HG03135 (cell line): ENCODE data around the gene TTLL1.

Experiments
- ATAC-seq: cut with Tn5 transposase; IDR thresholded peaks from one replicate; pipeline ENCODE4 v1.9.1; 2021; ENCODE audit warnings: mild to moderate bottlenecking, moderate library complexity; ENCODE audit not compliant: unreplicated experiment

TTLL1 gene

GRCh38 chr22:43088984-43089717 lies at the start of gene TTLL1:
Gene TTLL1 (minus strand): TSS chr22:43089391. CDS start chr22:43075586, 13,805 bp downstream.
- peak; percentile 74 for ATAC-seq

- ATAC-seq: no peak
Measured at GRCh38 chr22:43136801-43137200, 47.6 kb upstream of the TTLL1 start.

GRCh38 chr22:43136255-43136654 lies 47.1 kb upstream of the TTLL1 start:
- no peak for ATAC-seq

- ATAC-seq: no peak
Measured at GRCh38 chr22:43135565-43135964, 46.4 kb upstream of the TTLL1 start.

GRCh38 chr22:43134553-43134952 lies 45.4 kb upstream of the TTLL1 start:
- ATAC-seq: no peak

- no peak for ATAC-seq
Measured at GRCh38 chr22:43133401-43133800, 44.2 kb upstream of the TTLL1 start.

GRCh38 chr22:43131773-43132501 lies 42.7 kb upstream of the TTLL1 start:
- no peak for ATAC-seq

- no peak for ATAC-seq
Measured at GRCh38 chr22:43129426-43130425, 40.5 kb upstream of the TTLL1 start.

GRCh38 chr22:43128928-43129424 lies 39.8 kb upstream of the TTLL1 start:
- no peak for ATAC-seq

- ATAC-seq: no peak
Measured at GRCh38 chr22:43128116-43128515, 38.9 kb upstream of the TTLL1 start.

GRCh38 chr22:43127166-43127908 lies 38.1 kb upstream of the TTLL1 start:
- no peak for ATAC-seq

GRCh38 chr22:43126501-43127165 lies 37.4 kb upstream of the TTLL1 start:
- no peak for ATAC-seq

- peak; percentile 48 for ATAC-seq
Measured at GRCh38 chr22:43118953-43119458, 29.8 kb upstream of the TTLL1 start.

- ATAC-seq: peak; percentile 10
Measured at GRCh38 chr22:43118024-43118849, 29.0 kb upstream of the TTLL1 start.

GRCh38 chr22:43116932-43117331 lies 27.7 kb upstream of the TTLL1 start:
- ATAC-seq: no peak

- no peak for ATAC-seq
Measured at GRCh38 chr22:43114958-43115357, 25.8 kb upstream of the TTLL1 start.

- no peak for ATAC-seq
Measured at GRCh38 chr22:43113526-43114251, 24.5 kb upstream of the TTLL1 start.
